HG02588 (cell line): Measurements from ENCODE around the gene PCDH20.
"Not testable (repeated sequence)": the region's sequence is repeated elsewhere in the genome, so short reads cannot be mapped to it uniquely, and the experiment has no call there.

Experiments
- ATAC-seq: cut with Tn5 transposase; IDR thresholded peaks from one replicate; pipeline ENCODE4 v1.9.1; 2021; ENCODE audit warnings: mild to moderate bottlenecking, moderate library complexity; ENCODE audit not compliant: unreplicated experiment

The PCDH20 gene

GRCh38 chr13:61415749-61416148 lies at the start of gene PCDH20:
Gene PCDH20 (minus strand): TSS chr13:61415849. CDS start chr13:61415158, 691 bp downstream.
- ATAC-seq, result no peak

GRCh38 chr13:61463024-61463423 lies 47.4 kb upstream of the PCDH20 start:
- no peak for ATAC-seq

GRCh38 chr13:61453121-61453520 lies 37.5 kb upstream of the PCDH20 start:
- ATAC-seq, result no peak

GRCh38 chr13:61432029-61432428 lies 16.4 kb upstream of the PCDH20 start:
- no peak for ATAC-seq

- ATAC-seq, result no peak
These were observed 8.3 kb upstream of the PCDH20 start for GRCh38 chr13:61423915-61424314.

GRCh38 chr13:61417086-61417570 lies 1.5 kb upstream of the PCDH20 start:
- ATAC-seq, result no peak

- no peak for ATAC-seq
These were observed 459 bp downstream of the PCDH20 start for GRCh38 chr13:61415058-61415721.

GRCh38 chr13:61414686-61415057 lies 977 bp downstream of the PCDH20 start:
- no peak for ATAC-seq

GRCh38 chr13:61413572-61414535 lies 1.8 kb downstream of the PCDH20 start:
- no peak for ATAC-seq

- no peak for ATAC-seq
These were observed 4.9 kb downstream of the PCDH20 start for GRCh38 chr13:61410669-61411297.

GRCh38 chr13:61410266-61410665 lies 5.4 kb downstream of the PCDH20 start:
- ATAC-seq, result no peak

GRCh38 chr13:61408571-61408970 lies 7.1 kb downstream of the PCDH20 start:
- ATAC-seq, result no peak

- ATAC-seq, result no peak
These were observed 9.4 kb downstream of the PCDH20 start for GRCh38 chr13:61406275-61406674.

- ATAC-seq, result no peak
These were observed 19.5 kb downstream of the PCDH20 start for GRCh38 chr13:61396121-61396520.

- no peak for ATAC-seq
These were observed 24.2 kb downstream of the PCDH20 start for GRCh38 chr13:61391426-61391825.

- ATAC-seq, result no peak
These were observed 28.0 kb downstream of the PCDH20 start for GRCh38 chr13:61387694-61388093.

GRCh38 chr13:61383111-61383510 lies 32.5 kb downstream of the PCDH20 start:
- no peak for ATAC-seq

- no peak for ATAC-seq
These were observed 45.1 kb downstream of the PCDH20 start for GRCh38 chr13:61370520-61370919.

GRCh38 chr13:61364690-61365089 lies 51.0 kb downstream of the PCDH20 start:
- ATAC-seq, result not testable (repeated sequence)

- ATAC-seq, result no peak
These were observed 53.1 kb downstream of the PCDH20 start for GRCh38 chr13:61362522-61362921.
